Peyer's patch (tissue), 4 donors: ENCODE results near the gene NUMA1. TPM values are rescaled to one million over a fixed set of nuclear protein-coding genes. Genes with fewer than 3 reads are reported as not detected.

ENCODE experiments used
- DNase-seq, 3 donors: peaks; one replicate each; pipeline ENCODE4 v3.0.0-alpha.2; 2017 to 2019
- H3K27ac ChIP-seq, 4 donors: fragments of 200-600 bp; sonication (generic); one replicate each; pipeline ENCODE4 v1.5.1; 2016 to 2019
- H3K27me3 ChIP-seq, 2 donors: fragments of 200-600 bp; sonication (generic); one replicate each; pipeline ENCODE4 v1.5.1; 2019
- H3K36me3 ChIP-seq, 3 donors: fragments of 200-600 bp; sonication (generic); one replicate each; pipeline ENCODE4 v1.5.1; 2016 to 2019
- H3K4me1 ChIP-seq, 4 donors: fragments of 200-600 bp; sonication (generic); one replicate each; pipeline ENCODE4 v1.5.1; 2016 to 2019
- H3K4me3 ChIP-seq, 4 donors: fragments of 200-600 bp; sonication (generic); 1 replicate in 3 of 4; 2 replicates in 1 of 4; pipeline ENCODE4 v1.5.1; 2016 to 2019; ENCODE audit warnings: mild to moderate bottlenecking in 1 of 4
- H3K9me3 ChIP-seq, 4 donors: fragments of 200-600 bp; sonication (generic); one replicate each; pipeline ENCODE4 v1.5.1; 2016 to 2019; ENCODE audit warnings: mild to moderate bottlenecking in 1 of 4
- CTCF ChIP-seq, 6 experiments: fragments of 450-650 bp in 4 of 6; fragments of 200-600 bp in 2 of 6; sonication (generic) in 1 of 6; IDR thresholded peaks; one replicate each; pipeline ENCODE4 v1.5.1; 2017 to 2019; ENCODE audit warnings: antibody characterized with exemption in 6 of 6, mild to moderate bottlenecking in 3 of 6, moderate library complexity in 1 of 6
- POLR2A ChIP-seq, 2 donors: fragments of 450-650 bp; IDR thresholded peaks; one replicate each; pipeline ENCODE4 v1.5.1; 2017; ENCODE audit warnings: antibody characterized with exemption in 2 of 2, mild to moderate bottlenecking in 2 of 2, moderate library complexity in 2 of 2
- total RNA-seq, 4 donors: library from RNA; depleted of rRNA; stranded (reverse); fragments of >200 nt; gene quantifications; one replicate each; pipeline ENCODE4 v1.1.0, GENCODE V29; 2016

Gene NUMA1
- total RNA-seq, 4 donors from 2014 or later = 297 to 512 (median 388) TPM

GRCh38 chr11:72039031-72039855 is 41.1 kb downstream of the NUMA1 start:
- peak overlapping the region; percentile 90 to 96 (median 90) for H3K27ac ChIP-seq
- H3K4me1 ChIP-seq = peaks cover 0 to 45% (median 25%) of the 10 kb centered on the region in 4 donors
- H3K4me3 ChIP-seq = peak overlapping the region; percentile 41 to 65 (median 59)
- H3K27me3 ChIP-seq = no peaks in the 10 kb centered on the region
- no peaks in the 10 kb centered on the region for H3K9me3 ChIP-seq
- H3K36me3 ChIP-seq = peaks cover 0 to 19% (median 0%) of the 10 kb centered on the region in 3 donors
- TF ChIP-seq POLR2A (IDR thresholded peaks at IDR 0.05) (peak in 1 of 2 donors; percentile 55), CTCF (IDR thresholded peaks at IDR 0.05) (no peak)
- DNase-seq = peak in 2 of 3 donors; percentile 83 to 87

GRCh38 chr11:72038491-72038890 is 41.9 kb downstream of the NUMA1 start:
- peak overlapping the region; percentile 41 to 65 (median 59) for H3K4me3 ChIP-seq
- H3K27ac ChIP-seq = peak overlapping the region; percentile 90 to 96 (median 90)
- no peak for TF ChIP-seq CTCF (IDR thresholded peaks at IDR 0.05)
- TF ChIP-seq POLR2A (IDR thresholded peaks at IDR 0.05) = peak in 1 of 2 donors; percentile 23
- peaks cover 0 to 26% (median 0%) of the 10 kb centered on the region in 3 donors for H3K36me3 ChIP-seq
- peak in 2 of 3 donors; percentile 54 for DNase-seq
- H3K9me3 ChIP-seq = no peaks in the 10 kb centered on the region
- H3K4me1 ChIP-seq = peaks cover 0 to 50% (median 25%) of the 10 kb centered on the region in 4 donors
- H3K27me3 ChIP-seq = no peaks in the 10 kb centered on the region

- Histone ChIP-seq H3K36me3 (peaks cover 0 to 33% (median 0%) of the 10 kb centered on the region in 3 donors), H3K4me3 (peak overlapping the region in 2 of 4 donors; percentile 57 to 65), H3K4me1 (peaks cover 0 to 53% (median 24%) of the 10 kb centered on the region in 4 donors), H3K27ac (peak overlapping the region; percentile 90 to 96 (median 90)), H3K27me3 (no peaks in the 10 kb centered on the region), H3K9me3 (no peaks in the 10 kb centered on the region)
- no peak for DNase-seq
- TF ChIP-seq CTCF (IDR thresholded peaks at IDR 0.05) (no peak), POLR2A (IDR thresholded peaks at IDR 0.05) (no peak)
These were observed 42.6 kb downstream of the NUMA1 start for GRCh38 chr11:72037554-72038311.

GRCh38 chr11:72036687-72037086 is 43.7 kb downstream of the NUMA1 start:
- Histone ChIP-seq H3K9me3 (no peaks in the 10 kb centered on the region), H3K27ac (no peak overlapping the region), H3K27me3 (no peaks in the 10 kb centered on the region), H3K4me1 (peaks cover 0 to 47% (median 20%) of the 10 kb centered on the region in 4 donors), H3K4me3 (no peak overlapping the region), H3K36me3 (peaks cover 0 to 44% (median 0%) of the 10 kb centered on the region in 3 donors)
- no peak for DNase-seq
- TF ChIP-seq CTCF (IDR thresholded peaks at IDR 0.05) (no peak), POLR2A (IDR thresholded peaks at IDR 0.05) (no peak)

- Histone ChIP-seq H3K9me3 (no peaks in the 10 kb centered on the region), H3K4me1 (peaks cover 0 to 65% (median 0%) of the 10 kb centered on the region in 4 donors), H3K27ac (no peak overlapping the region), H3K27me3 (no peaks in the 10 kb centered on the region), H3K4me3 (no peak overlapping the region), H3K36me3 (peaks cover 0 to 91% (median 0%) of the 10 kb centered on the region in 3 donors)
- no peak for DNase-seq
- no peak for TF ChIP-seq CTCF (IDR thresholded peaks at IDR 0.05)
- no peak for TF ChIP-seq POLR2A (IDR thresholded peaks at IDR 0.05)
These were observed 49.8 kb downstream of the NUMA1 start for GRCh38 chr11:72030472-72031045.
